ENCODE results near the gene DMAP1.

- TF ChIP-seq NRF1 (IDR thresholded peaks at IDR 0.05; ENCODE audit: low read depth, low read length) (no peak), CTCF (IDR thresholded peaks at IDR 0.05; ENCODE audit: control extremely low read depth in 1 of 3, insufficient read depth in 1 of 3, low read depth in 1 of 3, low read length in 3 of 3) (no peak), ZNF274 (IDR thresholded peaks at IDR 0.05; ENCODE audit: borderline replicate concordance, extremely low read depth, low read length) (no peak)
Measured at GRCh38 chr1:44256762-44257554, 43.7 kb downstream of the DMAP1 start.

All from H1 (cell line).